GM12872 (cell line): ENCODE results near the gene CD200R1.

Source experiments
- TF ChIP-seq, protein P1 (sequence below): IDR thresholded peaks from 3 replicates; pipeline ENCODE4 v1.5.1; 2011; ENCODE audit warnings: low read depth, mild to moderate bottlenecking, low read length, moderate library complexity; ENCODE audit not compliant: insufficient read depth

Gene CD200R1

DNA sequence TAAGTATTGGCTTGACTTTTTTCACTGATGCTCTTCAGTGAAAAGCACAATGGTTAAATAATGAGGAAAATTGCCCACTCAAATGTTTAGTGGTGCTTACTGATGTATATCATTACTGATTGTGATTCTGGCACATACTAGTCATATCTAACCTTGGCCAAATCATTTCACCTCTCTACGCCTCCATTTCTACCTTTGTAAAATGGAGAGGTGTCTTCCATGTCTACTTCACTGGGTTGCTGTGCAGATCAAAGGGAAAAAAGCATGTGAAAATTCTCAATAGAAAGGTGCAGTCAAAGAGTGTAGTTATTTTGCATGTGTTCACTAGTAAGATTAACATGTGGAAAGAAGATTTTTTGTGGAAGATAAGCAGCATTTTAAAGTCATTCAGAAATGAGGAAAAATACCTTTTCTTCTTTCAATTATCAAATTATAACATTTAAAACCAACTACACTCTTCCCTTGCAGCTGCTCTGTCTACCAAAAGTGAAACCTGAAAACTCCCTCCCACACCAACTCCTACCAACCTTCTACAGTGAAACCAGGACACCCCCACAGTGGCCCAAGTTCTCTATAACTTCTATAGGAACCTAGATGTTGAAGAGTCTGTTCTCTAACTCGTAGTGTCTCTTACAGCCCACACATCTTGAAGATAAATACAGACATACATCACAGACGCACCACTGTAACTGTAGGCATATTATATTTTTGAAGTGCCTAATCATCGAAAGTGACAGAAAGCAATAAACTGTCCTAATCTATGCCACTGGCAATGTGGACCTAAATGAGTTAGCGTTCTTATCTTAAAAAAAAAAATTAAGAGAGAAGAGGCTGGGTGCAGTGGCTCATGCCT lies 1.4 kb downstream of the CD200R1 start:
- TF ChIP-seq, protein P1, sequence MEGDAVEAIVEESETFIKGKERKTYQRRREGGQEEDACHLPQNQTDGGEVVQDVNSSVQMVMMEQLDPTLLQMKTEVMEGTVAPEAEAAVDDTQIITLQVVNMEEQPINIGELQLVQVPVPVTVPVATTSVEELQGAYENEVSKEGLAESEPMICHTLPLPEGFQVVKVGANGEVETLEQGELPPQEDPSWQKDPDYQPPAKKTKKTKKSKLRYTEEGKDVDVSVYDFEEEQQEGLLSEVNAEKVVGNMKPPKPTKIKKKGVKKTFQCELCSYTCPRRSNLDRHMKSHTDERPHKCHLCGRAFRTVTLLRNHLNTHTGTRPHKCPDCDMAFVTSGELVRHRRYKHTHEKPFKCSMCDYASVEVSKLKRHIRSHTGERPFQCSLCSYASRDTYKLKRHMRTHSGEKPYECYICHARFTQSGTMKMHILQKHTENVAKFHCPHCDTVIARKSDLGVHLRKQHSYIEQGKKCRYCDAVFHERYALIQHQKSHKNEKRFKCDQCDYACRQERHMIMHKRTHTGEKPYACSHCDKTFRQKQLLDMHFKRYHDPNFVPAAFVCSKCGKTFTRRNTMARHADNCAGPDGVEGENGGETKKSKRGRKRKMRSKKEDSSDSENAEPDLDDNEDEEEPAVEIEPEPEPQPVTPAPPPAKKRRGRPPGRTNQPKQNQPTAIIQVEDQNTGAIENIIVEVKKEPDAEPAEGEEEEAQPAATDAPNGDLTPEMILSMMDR: no peak

DNA sequence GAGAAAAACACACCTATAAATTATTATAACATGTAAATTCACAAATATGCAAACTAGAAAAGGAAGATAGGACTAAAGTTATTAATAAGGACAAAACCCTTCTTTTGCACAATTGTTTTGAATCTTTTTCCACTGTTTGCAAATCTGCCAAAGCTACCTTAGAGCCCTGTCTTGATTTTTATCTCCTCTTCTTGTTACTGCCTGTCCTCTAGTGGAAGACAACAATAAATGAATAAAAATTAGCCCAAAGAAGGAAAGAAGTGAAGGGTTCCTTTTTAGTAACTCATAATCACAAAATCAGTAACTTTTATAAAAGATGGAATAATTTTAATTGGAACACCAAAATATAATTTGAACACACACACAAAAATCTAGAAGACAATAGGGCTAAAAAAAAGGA lies 2.7 kb downstream of the CD200R1 start:
- TF ChIP-seq, protein P1: no peak

DNA sequence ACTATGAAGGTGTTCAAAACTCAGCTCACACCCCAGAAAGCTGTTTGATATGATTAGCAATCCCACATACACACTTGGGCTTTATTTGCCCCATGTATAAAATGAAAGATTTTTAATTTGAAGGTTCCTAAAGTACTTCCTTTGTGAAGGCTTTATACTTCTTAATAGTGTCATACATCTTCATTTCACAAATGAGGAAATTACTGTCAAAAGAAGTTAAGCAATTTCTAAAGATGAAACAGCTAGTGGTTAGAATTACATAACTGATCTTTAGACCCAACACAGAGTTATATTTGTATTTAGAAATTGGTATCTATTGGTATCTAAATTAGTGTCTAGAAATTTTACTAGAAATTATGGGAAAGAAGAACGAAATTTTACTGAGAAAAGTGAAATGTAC lies 7.1 kb downstream of the CD200R1 start:
- TF ChIP-seq, protein P1: no peak

DNA sequence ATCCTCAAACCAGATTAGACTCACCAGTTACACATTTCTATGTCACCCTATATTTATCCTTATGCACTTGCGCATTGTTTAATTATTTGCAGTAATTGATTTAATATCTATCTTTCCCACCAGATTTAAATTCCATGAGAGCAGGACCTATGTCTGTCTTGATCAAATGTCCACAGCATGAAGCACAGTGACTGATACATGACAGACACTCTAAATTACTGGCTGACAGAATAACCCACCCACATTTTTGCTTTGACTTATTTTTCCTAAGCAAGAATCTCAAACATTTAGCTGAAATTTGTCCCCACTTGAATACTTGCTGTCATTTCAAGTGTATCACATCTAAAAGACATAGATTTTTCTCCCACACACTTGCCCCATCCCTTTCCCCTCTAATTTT lies 7.5 kb downstream of the CD200R1 start:
- TF ChIP-seq, protein P1: no peak

DNA sequence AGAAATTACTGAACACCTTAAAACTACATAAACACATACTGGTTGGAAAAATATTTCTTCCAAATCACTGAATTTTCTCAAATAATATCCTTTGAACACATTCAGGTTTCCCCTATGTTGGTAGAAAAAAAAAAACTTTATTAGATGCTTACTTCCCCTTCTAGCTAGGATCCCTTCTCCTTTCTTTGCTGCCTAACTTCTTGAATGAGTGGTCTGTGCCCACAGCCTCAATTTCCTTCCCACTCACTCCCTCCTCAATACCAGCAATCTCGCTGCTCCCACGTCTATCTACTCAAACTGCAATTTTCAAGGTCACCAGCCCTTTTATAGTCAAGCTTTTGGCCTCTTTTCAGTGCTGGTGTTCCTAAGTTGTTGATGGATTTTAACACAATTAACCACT lies 8.3 kb downstream of the CD200R1 start:
- TF ChIP-seq, protein P1: no peak

DNA sequence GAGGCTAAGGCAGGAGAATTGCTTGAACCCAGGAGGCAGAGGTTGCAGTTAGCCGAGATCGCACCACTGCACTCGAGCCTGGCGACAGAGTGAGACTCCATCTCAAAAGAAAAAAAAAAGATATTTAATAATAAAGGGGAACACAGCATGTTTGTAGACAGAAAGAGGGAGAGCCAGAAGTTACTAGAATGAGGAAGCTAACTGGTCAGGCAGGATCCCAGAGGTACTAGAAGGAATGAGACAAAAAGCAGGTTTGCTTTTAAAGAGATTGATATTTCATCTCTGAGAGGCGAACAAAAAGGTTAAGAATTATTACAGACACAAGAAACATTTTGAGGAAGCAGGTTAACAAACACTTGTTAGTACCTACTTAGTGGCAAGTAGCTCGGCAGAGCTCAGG lies 9.2 kb downstream of the CD200R1 start:
- TF ChIP-seq, protein P1: no peak

DNA sequence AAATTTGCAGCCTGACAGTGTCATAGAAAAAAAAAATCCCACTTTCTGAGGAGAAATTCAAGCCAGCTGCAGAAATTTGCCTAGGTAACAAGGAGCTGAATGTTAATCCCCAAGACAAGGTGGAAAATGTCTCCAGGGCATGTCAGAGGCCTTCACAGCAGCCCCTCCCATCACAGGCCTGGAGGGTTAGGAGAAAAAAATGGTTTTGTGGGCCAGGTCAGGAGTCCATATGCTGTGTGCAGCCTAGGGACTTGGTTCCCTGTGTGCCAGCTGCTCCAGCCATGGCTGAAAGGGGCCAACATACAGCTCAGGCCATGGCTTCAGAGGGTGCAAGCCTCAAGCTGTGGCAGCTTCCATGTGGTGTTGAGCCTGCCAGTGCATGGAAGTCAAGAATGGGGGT lies 11.2 kb downstream of the CD200R1 start:
- TF ChIP-seq, protein P1: no peak
